Endometrial microvascular endothelial cells (primary cell): Measurements from ENCODE around the gene MBD3. TPM values are rescaled to one million over a fixed set of nuclear protein-coding genes. Genes with fewer than 3 reads are reported as not detected.
"Not testable (repeated sequence)": the region's sequence is repeated elsewhere in the genome, so short reads cannot be mapped to it uniquely, and the experiment has no call there.

Experiments
- in situ Hi-C: cut with HindIII; loops from 2 replicates; pipeline ENCODE4 v1.10.0; 2017; ENCODE audit warnings: low sequenced_read_pairs, low pct_unique_long_range_greater_than_20kb; ENCODE audit errors: inconsistent ontology term
- total RNA-seq: library from RNA; depleted of rRNA; stranded (reverse); fragments of >200 nt; gene quantifications from one replicate; pipeline ENCODE4 v1.2.3, GENCODE V29; 2015; ENCODE audit errors: inconsistent ontology term

Gene MBD3
- 120 TPM for total RNA-seq

GRCh38 chr19:1592755-1593500, at the start of gene MBD3:
TSS of gene MBD3 (minus strand) at chr19:1592865. CDS start at chr19:1592631, 234 bp downstream.
- in situ Hi-C loops: no loop called here

GRCh38 chr19:1640893-1641448, 48.3 kb upstream of the MBD3 start:
- in situ Hi-C loops: not testable (repeated sequence)

- in situ Hi-C loops: no loop called here
These were observed 43.9 kb upstream of the MBD3 start for GRCh38 chr19:1636325-1637236.

GRCh38 chr19:1634938-1635243, 42.2 kb upstream of the MBD3 start:
- in situ Hi-C loops: no loop called here

- in situ Hi-C loops: no loop called here
These were observed 41.7 kb upstream of the MBD3 start for GRCh38 chr19:1634242-1634937.

- in situ Hi-C loops: no loop called here
These were observed 40.7 kb upstream of the MBD3 start for GRCh38 chr19:1633269-1633826.

- in situ Hi-C loops: no loop called here
These were observed 40.0 kb upstream of the MBD3 start for GRCh38 chr19:1632462-1633268.

- in situ Hi-C loops: no loop called here
These were observed 39.0 kb upstream of the MBD3 start for GRCh38 chr19:1631557-1632100.

GRCh38 chr19:1630811-1631210, 38.1 kb upstream of the MBD3 start:
- in situ Hi-C loops: no loop called here

- in situ Hi-C loops: no loop called here
These were observed 37.3 kb upstream of the MBD3 start for GRCh38 chr19:1630012-1630411.

- in situ Hi-C loops: no loop called here
These were observed 36.7 kb upstream of the MBD3 start for GRCh38 chr19:1629256-1629808.

GRCh38 chr19:1627194-1627593, 34.5 kb upstream of the MBD3 start:
- in situ Hi-C loops: no loop called here

GRCh38 chr19:1626417-1627010, 33.8 kb upstream of the MBD3 start:
- in situ Hi-C loops: no loop called here

- in situ Hi-C loops: no loop called here
These were observed 31.8 kb upstream of the MBD3 start for GRCh38 chr19:1624458-1624857.

- in situ Hi-C loops: no loop called here
These were observed 29.9 kb upstream of the MBD3 start for GRCh38 chr19:1622541-1622940.

GRCh38 chr19:1622007-1622406, 29.3 kb upstream of the MBD3 start:
- in situ Hi-C loops: no loop called here

- in situ Hi-C loops: no loop called here
These were observed 28.9 kb upstream of the MBD3 start for GRCh38 chr19:1621574-1621973.
